ENCODE results near the gene SLC16A12. TPM values are rescaled to one million over a fixed set of nuclear protein-coding genes. Genes with fewer than 3 reads are reported as not detected.
"Not testable (repeated sequence)": the region's sequence is repeated elsewhere in the genome, so short reads cannot be mapped to it uniquely, and the experiment has no call there.

Gene SLC16A12
- total and polyA plus RNA-seq, 10 of the 15 experiments (the other 5 are each of a cell fraction or from before 2014, with no cell fraction given): not detected

DNA sequence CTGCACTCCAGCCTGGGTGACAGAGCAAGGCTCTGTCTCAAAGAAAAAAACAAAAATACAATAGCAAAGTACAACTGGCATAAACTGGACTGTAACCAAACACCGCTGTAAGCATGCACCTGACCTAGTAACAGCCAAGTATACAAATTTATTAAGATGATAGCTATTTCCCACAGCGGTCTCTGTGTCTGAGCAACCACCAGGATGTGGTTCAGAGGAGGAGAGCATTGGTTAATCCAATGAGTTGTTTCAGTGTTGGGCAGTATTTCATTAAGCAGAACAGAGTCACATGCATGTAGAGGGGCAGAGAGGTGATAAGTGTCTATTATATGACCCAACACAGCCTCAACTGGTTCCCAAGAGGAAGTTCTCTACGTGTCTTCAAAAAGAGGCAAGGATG lies 4.0 kb downstream of the SLC16A12 start:
- BruUV-seq (replicated peaks): no TSS peak
- ChIA-PET SMC1A (ENCODE audit: uncharacterized antibody, unreplicated experiment) (no interaction called here), CTCF (no interaction called here)

DNA sequence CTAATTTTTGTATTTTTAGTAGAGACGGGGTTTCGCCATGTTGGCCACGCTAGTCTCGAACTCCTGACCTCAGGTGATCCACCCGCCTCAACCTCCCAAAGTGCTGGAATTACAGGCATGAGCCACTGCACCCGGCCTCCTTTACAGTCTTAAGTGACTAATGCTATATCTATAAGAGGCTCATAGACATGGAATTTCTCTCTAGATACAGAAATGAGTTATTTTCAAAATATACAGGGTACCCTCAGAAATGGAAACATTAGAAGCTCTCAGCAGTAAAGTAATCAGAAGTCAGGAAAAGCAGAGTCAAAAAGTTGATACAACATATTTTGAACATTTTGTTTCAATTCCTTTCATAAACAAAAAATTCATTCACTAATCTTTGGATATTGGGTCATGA lies 5.7 kb downstream of the SLC16A12 start:
- not testable (repeated sequence) for BruUV-seq (replicated peaks)

More for the DNA sequence above, 4.0 kb downstream of the SLC16A12 start:
- Histone ChIP-seq H3K36me3 (ENCODE audit: control insufficient read depth in 2 of 2, insufficient read depth in 2 of 2, low read length in 1 of 2) (no peaks in the 10 kb centered on the region), H3K4me1 (ENCODE audit: control insufficient read depth, insufficient read depth, low read length) (no peaks in the 10 kb centered on the region), H2AFZ (ENCODE audit: control insufficient read depth, low read depth, low read length) (no peak overlapping the region), H3K27me3 (replicated peaks in 1 of 2; ENCODE audit: control insufficient read depth in 2 of 2, insufficient read depth in 2 of 2, low read length in 1 of 2) (peaks cover 6 to 10% of the 10 kb centered on the region in 2 experiments; a peak in 3 of 4 replicates), H3K27ac (ENCODE audit: control insufficient read depth, insufficient read depth) (no peak overlapping the region), H3K9ac (ENCODE audit: control insufficient read depth, insufficient read depth, low read length) (no peak overlapping the region), H3K4me2 (ENCODE audit: control insufficient read depth, insufficient read depth) (no peak overlapping the region), H3K9me3 (replicated peaks; ENCODE audit: control insufficient read depth, insufficient read depth, low read length) (no peaks in the 10 kb centered on the region), H3K4me3 (no peak overlapping the region), H4K20me1 (ENCODE audit: control insufficient read depth, insufficient read depth) (no peaks in the 10 kb centered on the region), H3K79me2 (ENCODE audit: control insufficient read depth, insufficient read depth, low read length) (no peaks in the 10 kb centered on the region)
- WGBS (ENCODE audit: insufficient coverage, insufficient replicate concordance, low lambda C conversion rate, missing lambda C conversion rate): 43% methylated on average over 3 of the region's 3 CpGs
- no peak for FAIRE-seq
- ATAC-seq: no peak
- intact Hi-C loops (cut with micrococcal nuclease; ENCODE audit: unreplicated experiment): no loop called here
- DNase-seq (ENCODE audit: low read depth, low spot score): no peak
- ChIA-PET POLR2A (no interaction called here), RAD21 (ENCODE audit: unreplicated experiment) (no interaction called here)
- no peak for TF ChIP-seq PML (IDR thresholded peaks at IDR 0.05; ENCODE audit: low read length)
- no peak for TF ChIP-seq BCL11A (IDR thresholded peaks at IDR 0.05; ENCODE audit: low read depth, low read length)
- no peak for TF ChIP-seq IKZF2 (IDR thresholded peaks at IDR 0.05)
- no peak for TF ChIP-seq YBX1 (IDR thresholded peaks at IDR 0.05)
- TF ChIP-seq EZH2 (IDR thresholded peaks at IDR 0.05; ENCODE audit: borderline replicate concordance, control insufficient read depth, low read depth, low read length): no peak
- TF ChIP-seq MTA2 (IDR thresholded peaks at IDR 0.05; ENCODE audit: low read depth): no peak
- TF ChIP-seq EED (IDR thresholded peaks at IDR 0.05; ENCODE audit: low read depth): no peak
- no peak for TF ChIP-seq SPI1 (IDR thresholded peaks at IDR 0.05; ENCODE audit: borderline replicate concordance, insufficient read depth, low read depth, low read length)
- no peak for TF ChIP-seq POLR2A (IDR thresholded peaks at IDR 0.05; ENCODE audit: low read depth, low read length)
- no peak for TF ChIP-seq TBL1XR1 (IDR thresholded peaks at IDR 0.05; ENCODE audit: low read depth, low read length)
- no peak for TF ChIP-seq ETV6 (conservative IDR thresholded peaks at IDR 0.05 in 1 of 2, IDR thresholded peaks at IDR 0.05 in 1 of 2; ENCODE audit: borderline replicate concordance in 1 of 2, low read depth in 1 of 2)
- no peak for TF ChIP-seq SRF (IDR thresholded peaks at IDR 0.05; ENCODE audit: low read depth in 2 of 2, low read length in 2 of 2)
- no peak for TF ChIP-seq BRCA1 (IDR thresholded peaks at IDR 0.05; ENCODE audit: low read depth, low read length)
- TF ChIP-seq ZNF217 (IDR thresholded peaks at IDR 0.05): no peak
- TF ChIP-seq CBX3 (IDR thresholded peaks at IDR 0.05; ENCODE audit: borderline replicate concordance, low read depth): no peak
- TF ChIP-seq STAT3 (IDR thresholded peaks at IDR 0.05; ENCODE audit: low read depth, low read length): no peak
- no peak for TF ChIP-seq NFYA (IDR thresholded peaks at IDR 0.05; ENCODE audit: borderline replicate concordance, low read depth, low read length)
- no peak for TF ChIP-seq GATAD2B (conservative IDR thresholded peaks at IDR 0.05; ENCODE audit: low read depth)
- TF ChIP-seq POU2F2 (IDR thresholded peaks at IDR 0.05; ENCODE audit: borderline replicate concordance, low read depth, low read length): no peak
- TF ChIP-seq POLR2AphosphoS5 (IDR thresholded peaks at IDR 0.05; ENCODE audit: low read length): no peak
- in situ Hi-C loops (cut with MboI): no loop called here

More for the DNA sequence above, 5.7 kb downstream of the SLC16A12 start:
- H3K4me3 ChIP-seq; DNase-seq (ENCODE audit: low read depth, low spot score); POLR2A ChIA-PET; H3K27me3 ChIP-seq (replicated peaks in 1 of 2; ENCODE audit: control insufficient read depth in 2 of 2, insufficient read depth in 2 of 2, low read length in 1 of 2); H2AFZ ChIP-seq (ENCODE audit: control insufficient read depth, low read depth, low read length); intact Hi-C loops (cut with micrococcal nuclease; ENCODE audit: unreplicated experiment); H3K79me2 ChIP-seq (ENCODE audit: control insufficient read depth, insufficient read depth, low read length); SMC1A ChIA-PET (ENCODE audit: uncharacterized antibody, unreplicated experiment); H3K9ac ChIP-seq (ENCODE audit: control insufficient read depth, insufficient read depth, low read length); H4K20me1 ChIP-seq (ENCODE audit: control insufficient read depth, insufficient read depth); in situ Hi-C loops (cut with MboI); H3K4me2 ChIP-seq (ENCODE audit: control insufficient read depth, insufficient read depth); H3K36me3 ChIP-seq (ENCODE audit: control insufficient read depth in 2 of 2, insufficient read depth in 2 of 2, low read length in 1 of 2); FAIRE-seq; ATAC-seq; H3K27ac ChIP-seq (ENCODE audit: control insufficient read depth, insufficient read depth); H3K4me1 ChIP-seq (ENCODE audit: control insufficient read depth, insufficient read depth, low read length); H3K9me3 ChIP-seq (replicated peaks; ENCODE audit: control insufficient read depth, insufficient read depth, low read length); CTCF ChIA-PET: not testable (repeated sequence)
- WGBS (ENCODE audit: insufficient coverage, insufficient replicate concordance, low lambda C conversion rate, missing lambda C conversion rate): 62% methylated on average over 6 of the region's 6 CpGs
- RAD21 ChIA-PET (ENCODE audit: unreplicated experiment): interaction anchor here (0.7 kb wide), 1 partner anchor 96 kb away, joined by 3 read pairs; no protein-coding TSS in a partner anchor
